ENCODE measurements around the gene HGF.

The HGF gene

DNA sequence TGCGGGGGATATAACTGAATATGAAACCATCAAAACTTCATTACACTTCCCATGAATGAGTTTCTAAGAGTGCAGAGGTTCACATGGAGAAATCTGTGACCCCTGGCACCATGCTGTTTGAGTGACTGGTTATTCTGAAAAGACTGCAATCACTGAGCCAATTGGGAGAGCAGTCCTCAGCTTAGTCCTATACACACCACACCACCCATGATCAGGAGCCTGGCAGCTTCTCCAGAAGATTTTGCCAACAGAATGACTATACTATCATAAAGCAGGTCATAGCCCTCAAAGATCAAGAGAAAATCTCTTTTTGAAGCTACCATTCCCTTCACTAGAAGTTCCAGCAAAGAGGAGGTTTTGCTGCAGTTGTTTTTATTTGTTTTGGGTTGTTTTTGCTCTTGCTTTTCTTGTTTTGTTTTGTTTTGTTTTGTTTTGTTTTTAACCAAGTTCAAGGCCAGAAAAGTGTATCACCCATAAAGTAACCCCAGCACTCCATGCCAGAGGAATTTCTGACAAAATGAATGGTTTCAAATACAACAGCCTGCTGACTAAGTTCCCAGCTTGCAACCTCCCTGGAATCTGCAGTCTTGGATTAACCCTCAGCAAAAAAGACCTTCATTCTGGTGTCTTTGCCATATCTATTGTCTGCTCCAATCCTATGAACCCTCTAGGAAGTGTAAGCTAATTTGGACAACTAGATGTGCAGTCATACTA lies 19.7 kb upstream of the HGF start:
- H2AFZ ChIP-seq (ENCODE audit: low read length): no peak overlapping the region
- no peaks in the 10 kb centered on the region for H4K20me1 ChIP-seq (ENCODE audit: insufficient read depth, low read length, poor library complexity, severe bottlenecking)
- no peaks in the 10 kb centered on the region for H3K9me3 ChIP-seq (ENCODE audit: insufficient read depth, low read depth, low read length)
- no peaks in the 10 kb centered on the region for H3K27me3 ChIP-seq (ENCODE audit: insufficient read depth, low read length, poor library complexity, severe bottlenecking)
- no peak overlapping the region for H3K9ac ChIP-seq (ENCODE audit: low read depth, low read length, poor library complexity, severe bottlenecking)
- H3K4me1 ChIP-seq (ENCODE audit: insufficient read depth, low read length, poor library complexity, severe bottlenecking): no peaks in the 10 kb centered on the region
- no peaks in the 10 kb centered on the region for H3K36me3 ChIP-seq (ENCODE audit: insufficient read depth, low read length)
- H3K79me2 ChIP-seq (ENCODE audit: insufficient read depth, low read length): no peaks in the 10 kb centered on the region
- H3K4me3 ChIP-seq (ENCODE audit: low read length, poor library complexity, severe bottlenecking): no peak overlapping the region
- no peak overlapping the region for H3K4me2 ChIP-seq (ENCODE audit: low read depth, low read length, poor library complexity, severe bottlenecking)
- TF ChIP-seq, protein P1, sequence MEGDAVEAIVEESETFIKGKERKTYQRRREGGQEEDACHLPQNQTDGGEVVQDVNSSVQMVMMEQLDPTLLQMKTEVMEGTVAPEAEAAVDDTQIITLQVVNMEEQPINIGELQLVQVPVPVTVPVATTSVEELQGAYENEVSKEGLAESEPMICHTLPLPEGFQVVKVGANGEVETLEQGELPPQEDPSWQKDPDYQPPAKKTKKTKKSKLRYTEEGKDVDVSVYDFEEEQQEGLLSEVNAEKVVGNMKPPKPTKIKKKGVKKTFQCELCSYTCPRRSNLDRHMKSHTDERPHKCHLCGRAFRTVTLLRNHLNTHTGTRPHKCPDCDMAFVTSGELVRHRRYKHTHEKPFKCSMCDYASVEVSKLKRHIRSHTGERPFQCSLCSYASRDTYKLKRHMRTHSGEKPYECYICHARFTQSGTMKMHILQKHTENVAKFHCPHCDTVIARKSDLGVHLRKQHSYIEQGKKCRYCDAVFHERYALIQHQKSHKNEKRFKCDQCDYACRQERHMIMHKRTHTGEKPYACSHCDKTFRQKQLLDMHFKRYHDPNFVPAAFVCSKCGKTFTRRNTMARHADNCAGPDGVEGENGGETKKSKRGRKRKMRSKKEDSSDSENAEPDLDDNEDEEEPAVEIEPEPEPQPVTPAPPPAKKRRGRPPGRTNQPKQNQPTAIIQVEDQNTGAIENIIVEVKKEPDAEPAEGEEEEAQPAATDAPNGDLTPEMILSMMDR (conservative IDR thresholded peaks at IDR 0.05; ENCODE audit: low read length): no peak
- no peak for TF ChIP-seq EZH2phosphoT487 (IDR thresholded peaks at IDR 0.05; ENCODE audit: borderline replicate concordance)
- H3F3A ChIP-seq (ENCODE audit: low read depth): no peaks in the 10 kb centered on the region
- H3K9me2 ChIP-seq (replicated peaks; ENCODE audit: low read depth, low read length): no peaks in the 10 kb centered on the region

DNA sequence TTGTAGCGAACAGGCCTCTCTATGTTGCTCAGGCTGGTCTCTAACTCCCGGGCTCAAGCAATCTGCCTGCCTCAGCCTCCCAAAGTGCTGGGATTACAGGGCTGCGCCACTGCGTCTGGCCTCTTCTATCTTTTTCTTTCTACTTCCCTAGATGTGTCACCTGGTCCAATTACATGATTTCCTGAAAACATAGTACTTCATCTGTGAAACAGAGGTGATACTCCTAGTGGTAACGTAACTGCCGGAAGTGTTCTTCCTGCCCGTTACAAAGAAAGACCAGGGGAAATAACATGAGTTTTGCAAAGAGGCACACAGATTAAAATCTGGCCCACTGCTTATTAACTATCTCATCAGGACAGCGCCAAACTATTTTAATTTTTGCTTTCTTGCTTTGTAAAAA lies 18.4 kb upstream of the HGF start:
- no peaks in the 10 kb centered on the region for H3K79me2 ChIP-seq (ENCODE audit: insufficient read depth, low read length)
- no peak overlapping the region for H2AFZ ChIP-seq (ENCODE audit: low read length)
- no peaks in the 10 kb centered on the region for H3K9me3 ChIP-seq (ENCODE audit: insufficient read depth, low read depth, low read length)
- no peaks in the 10 kb centered on the region for H4K20me1 ChIP-seq (ENCODE audit: insufficient read depth, low read length, poor library complexity, severe bottlenecking)
- no peaks in the 10 kb centered on the region for H3K4me1 ChIP-seq (ENCODE audit: insufficient read depth, low read length, poor library complexity, severe bottlenecking)
- no peak overlapping the region for H3K4me3 ChIP-seq (ENCODE audit: low read length, poor library complexity, severe bottlenecking)
- TF ChIP-seq, protein P1 (conservative IDR thresholded peaks at IDR 0.05; ENCODE audit: low read length): no peak
- TF ChIP-seq EZH2phosphoT487 (IDR thresholded peaks at IDR 0.05; ENCODE audit: borderline replicate concordance): no peak
- H3K9me2 ChIP-seq (replicated peaks; ENCODE audit: low read depth, low read length): no peaks in the 10 kb centered on the region
- H3K27me3 ChIP-seq (ENCODE audit: insufficient read depth, low read length, poor library complexity, severe bottlenecking): no peaks in the 10 kb centered on the region
- no peak overlapping the region for H3K9ac ChIP-seq (ENCODE audit: low read depth, low read length, poor library complexity, severe bottlenecking)
- no peaks in the 10 kb centered on the region for H3K36me3 ChIP-seq (ENCODE audit: insufficient read depth, low read length)
- H3K4me2 ChIP-seq (ENCODE audit: low read depth, low read length, poor library complexity, severe bottlenecking): no peak overlapping the region
- peaks cover 4% of the 10 kb centered on the region; the same call in 1 of the 2 replicates for H3F3A ChIP-seq (ENCODE audit: low read depth)

DNA sequence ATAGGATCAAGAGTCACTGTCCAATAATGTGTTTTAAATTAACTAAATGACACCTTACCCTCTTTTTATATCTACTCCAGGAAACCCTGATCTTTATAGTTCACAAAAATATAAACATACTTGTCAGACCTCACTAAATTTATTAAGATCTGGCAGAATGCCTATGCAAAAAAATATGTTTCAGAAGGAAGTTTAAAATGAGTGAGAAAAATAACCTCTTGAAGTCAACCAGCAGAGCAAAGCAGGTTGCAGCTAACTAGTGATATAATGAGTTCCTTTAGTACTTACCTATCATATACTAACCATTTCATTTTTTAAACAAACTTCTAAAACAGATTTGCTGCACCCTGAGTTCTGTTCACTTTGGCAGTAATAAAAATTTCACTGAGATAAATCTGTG lies 14.0 kb upstream of the HGF start:
- TF ChIP-seq, protein P1 (conservative IDR thresholded peaks at IDR 0.05; ENCODE audit: low read length): no peak
- TF ChIP-seq EZH2phosphoT487 (IDR thresholded peaks at IDR 0.05; ENCODE audit: borderline replicate concordance): no peak
- no peaks in the 10 kb centered on the region for H3K9me3 ChIP-seq (ENCODE audit: insufficient read depth, low read depth, low read length)
- H3K4me3 ChIP-seq (ENCODE audit: low read length, poor library complexity, severe bottlenecking): no peak overlapping the region
- H3K9me2 ChIP-seq (replicated peaks; ENCODE audit: low read depth, low read length): no peaks in the 10 kb centered on the region
- no peaks in the 10 kb centered on the region for H3K79me2 ChIP-seq (ENCODE audit: insufficient read depth, low read length)
- peaks cover 4% of the 10 kb centered on the region; the same call in 1 of the 2 replicates for H3F3A ChIP-seq (ENCODE audit: low read depth)
- H3K4me2 ChIP-seq (ENCODE audit: low read depth, low read length, poor library complexity, severe bottlenecking): no peak overlapping the region
- no peaks in the 10 kb centered on the region for H3K27me3 ChIP-seq (ENCODE audit: insufficient read depth, low read length, poor library complexity, severe bottlenecking)
- no peaks in the 10 kb centered on the region for H4K20me1 ChIP-seq (ENCODE audit: insufficient read depth, low read length, poor library complexity, severe bottlenecking)
- H3K9ac ChIP-seq (ENCODE audit: low read depth, low read length, poor library complexity, severe bottlenecking): no peak overlapping the region
- no peak overlapping the region for H2AFZ ChIP-seq (ENCODE audit: low read length)
- H3K36me3 ChIP-seq (ENCODE audit: insufficient read depth, low read length): no peaks in the 10 kb centered on the region
- no peaks in the 10 kb centered on the region for H3K4me1 ChIP-seq (ENCODE audit: insufficient read depth, low read length, poor library complexity, severe bottlenecking)

Data from Loucy (cell line).